Ovary (tissue), 9 donors: ENCODE results near the gene SCN2B. TPM values are rescaled to one million over a fixed set of nuclear protein-coding genes. Genes with fewer than 3 reads are reported as not detected.

Experiments used
- DNase-seq, 5 donors: peaks; one replicate each; pipeline ENCODE4 v3.0.0-alpha.2; 2019 to 2020
- H3K27ac ChIP-seq, 2 donors: fragments of 200-600 bp; one replicate each; pipeline versions ENCODE4 v1.5.1 to v1.8.0; 2019 to 2022
- H3K27me3 ChIP-seq: fragments of 200-600 bp; one replicate; pipeline ENCODE4 v1.8.0; 2022
- H3K36me3 ChIP-seq: fragments of 200-600 bp; sonication (generic); one replicate; pipeline ENCODE4 v1.5.1; 2019
- H3K4me1 ChIP-seq: one replicate; pipeline ENCODE4 v1.8.1; 2013; ENCODE audit warnings: mild to moderate bottlenecking, moderate library complexity; ENCODE audit not compliant: insufficient read depth
- H3K4me3 ChIP-seq: fragments of 200-600 bp; sonication (generic); one replicate; pipeline ENCODE4 v1.5.1; 2017
- H3K9me3 ChIP-seq, 2 donors: fragments of 200-600 bp in 1 of 2; sonication (generic) in 1 of 2; one replicate each; pipeline versions ENCODE4 v1.5.1 to v1.8.1; 2013 to 2019; ENCODE audit warnings: mild to moderate bottlenecking in 1 of 2, moderate library complexity in 1 of 2
- CTCF ChIP-seq, 3 donors: fragments of 450-650 bp in 2 of 3; fragments of 200-600 bp in 1 of 3; IDR thresholded peaks; one replicate each; pipeline versions ENCODE4 v1.5.1 to v1.8.0; 2016 to 2022; ENCODE audit warnings: antibody characterized with exemption in 3 of 3, mild to moderate bottlenecking in 1 of 3
- EP300 ChIP-seq: sonication (generic); formaldehyde crosslinking; IDR thresholded peaks from one replicate; pipeline ENCODE4 v1.6.1; 2017; ENCODE audit warnings: antibody characterized with exemption
- POLR2A ChIP-seq: fragments of 450-650 bp; IDR thresholded peaks from one replicate; pipeline ENCODE4 v1.6.1; 2017; ENCODE audit warnings: antibody characterized with exemption, mild to moderate bottlenecking, moderate library complexity
- WGBS, 3 donors: extraction: QIAGEN DNeasy Blood & Tissue Kit in 1 of 3; methylation state at CpG; one replicate each; pipeline versions ENCODE4 v1.1.5 to v1.1.7; 2013 to 2017; 5-methylcytosine and 5-hydroxymethylcytosine counted together
- intact Hi-C, 4 donors: fragments of 100-400 bp; cut with DNase I; formaldehyde crosslinking; loops; one replicate each; pipeline versions ENCODE4 v1.11.0 to v1.15.1; 2022 to 2023
- polyA plus RNA-seq, 2 donors: library from polyadenylated mRNA; stranded (reverse); fragments of 200-250 nt in 1 of 2; fragments of 350-450 nt in 1 of 2; fragmentation: Illumina TruSeq in 1 of 2; extraction: RNeasy Lipid Tissue Mini Kit (QIAGEN cat#74804) in 1 of 2; gene quantifications; one replicate each; pipeline ENCODE4 v1.2.3, GENCODE V29; 2013 to 2014
- total RNA-seq, 7 donors: library from RNA; depleted of rRNA in 2 of 7; stranded (reverse); fragments of >200 nt in 2 of 7; fragmentation: NEBNext Ultra II Directional in 3 of 7; extraction: Animal tissue kit (Norgen Biotek cat#: 25700) in 3 of 7; gene quantifications; one replicate each; pipeline versions ENCODE4 v1.1.0 to v1.2.4, GENCODE V29; 2016 to 2023
- donor health status: DM: no; HTN: no; CAD: no; lungs with moderate emphysema.
- donor health status: DM: no; HTN: no; CAD: no.
- donor health status: Bipolar disorder and iron deficiency.
- donor health status: DM: yes; HTN: yes; CAD: no.
- donor health status: DM: no; HTN: no; CAD: no.
- donor health status: DM: yes; HTN: yes; CAD: no.

The SCN2B gene
- total and polyA plus RNA-seq, 9 donors = 0.11 to 2.1 (median 0.38) TPM

GRCh38 chr11:118206391-118207031 is 30.1 kb upstream of the SCN2B start:
- Histone ChIP-seq H3K36me3 (no peaks in the 10 kb centered on the region), H3K4me3 (no peak overlapping the region), H3K27ac (no peak overlapping the region), H3K4me1 (no peaks in the 10 kb centered on the region), H3K27me3 (no peaks in the 10 kb centered on the region), H3K9me3 (no peaks in the 10 kb centered on the region)
- WGBS, 3 donors = 18 to 26% (median 22%) methylated on average over 1 of the region's 1 CpG
- intact Hi-C loops = no loop called here
- no peak for DNase-seq
- no peak for TF ChIP-seq EP300

GRCh38 chr11:118205606-118206378 is 29.4 kb upstream of the SCN2B start:
- intact Hi-C loops = no loop called here
- no peaks in the 10 kb centered on the region for H3K27me3 ChIP-seq
- TF ChIP-seq EP300 (no peak), POLR2A (no peak), CTCF (IDR thresholded peaks at IDR 0.05) (no peak)
- H3K4me1 ChIP-seq = no peaks in the 10 kb centered on the region
- H3K4me3 ChIP-seq = no peak overlapping the region
- no peak for DNase-seq
- no peaks in the 10 kb centered on the region for H3K36me3 ChIP-seq
- no peaks in the 10 kb centered on the region for H3K9me3 ChIP-seq
- 87 to 89% (median 88%) methylated on average over 9 of the region's 9 CpGs for WGBS, 3 donors
- H3K27ac ChIP-seq = no peak overlapping the region

- TF ChIP-seq CTCF (IDR thresholded peaks at IDR 0.05) = no peak
- TF ChIP-seq POLR2A = no peak
- no peak for TF ChIP-seq EP300
- Histone ChIP-seq H3K36me3 (no peaks in the 10 kb centered on the region), H3K9me3 (no peaks in the 10 kb centered on the region), H3K27ac (no peak overlapping the region), H3K27me3 (no peaks in the 10 kb centered on the region), H3K4me1 (no peaks in the 10 kb centered on the region), H3K4me3 (no peak overlapping the region)
- WGBS, 3 donors = 74 to 76% (median 75%) methylated on average over 7 of the region's 7 CpGs
- DNase-seq = no peak
- intact Hi-C loops = no loop called here
These were observed 26.4 kb upstream of the SCN2B start for GRCh38 chr11:118202599-118203422.

- Histone ChIP-seq H3K4me1 (no peaks in the 10 kb centered on the region), H3K36me3 (no peaks in the 10 kb centered on the region), H3K27me3 (no peaks in the 10 kb centered on the region), H3K9me3 (no peaks in the 10 kb centered on the region), H3K27ac (no peak overlapping the region), H3K4me3 (no peak overlapping the region)
- WGBS, 3 donors = 81 to 88% (median 82%) methylated on average over 2 of the region's 2 CpGs
- no peak for TF ChIP-seq CTCF (IDR thresholded peaks at IDR 0.05)
- DNase-seq = no peak
- intact Hi-C loops = no loop called here
These were observed 25.5 kb upstream of the SCN2B start for GRCh38 chr11:118201966-118202365.
